CD4-positive, alpha-beta T cell treated with Interleukin-21 for 1 hour (primary cell): ENCODE measurements around the gene CAPN11.
A peak's percentile ranks its signal among the peaks of the same experiment; 100 is the strongest.

Experiments
- DNase-seq: peaks from one replicate; pipeline ENCODE4 v3.0.0-alpha.2; 2020

CAPN11 gene

DNA sequence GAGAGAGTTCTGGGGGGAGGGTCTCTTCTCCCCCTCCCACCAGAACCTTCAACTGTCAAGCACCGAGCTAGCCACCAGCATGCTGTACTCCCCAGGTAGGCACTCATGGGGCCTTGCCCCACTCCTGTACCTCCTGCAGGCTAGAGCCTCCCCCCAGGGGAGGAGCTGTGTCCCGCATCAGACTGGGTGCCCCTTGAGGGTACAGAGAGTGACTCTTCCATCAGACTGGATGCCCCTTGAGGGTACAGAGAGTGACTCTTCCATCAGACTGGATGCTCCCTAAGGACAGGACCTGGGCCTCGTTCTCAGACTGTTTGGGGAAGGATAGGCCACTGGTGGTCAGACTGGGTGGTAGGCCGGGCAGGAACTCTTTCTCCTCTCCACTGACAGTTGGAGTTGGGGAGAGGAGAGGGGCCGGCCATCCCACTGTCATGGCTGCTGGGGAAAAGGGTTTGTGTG lies at the start of gene CAPN11:
Gene CAPN11 (plus strand): TSS at position 51 of the 459 bp plus-strand sequence. CDS start 29 bp downstream, at position 80.
- DNase-seq: no peak

DNA sequence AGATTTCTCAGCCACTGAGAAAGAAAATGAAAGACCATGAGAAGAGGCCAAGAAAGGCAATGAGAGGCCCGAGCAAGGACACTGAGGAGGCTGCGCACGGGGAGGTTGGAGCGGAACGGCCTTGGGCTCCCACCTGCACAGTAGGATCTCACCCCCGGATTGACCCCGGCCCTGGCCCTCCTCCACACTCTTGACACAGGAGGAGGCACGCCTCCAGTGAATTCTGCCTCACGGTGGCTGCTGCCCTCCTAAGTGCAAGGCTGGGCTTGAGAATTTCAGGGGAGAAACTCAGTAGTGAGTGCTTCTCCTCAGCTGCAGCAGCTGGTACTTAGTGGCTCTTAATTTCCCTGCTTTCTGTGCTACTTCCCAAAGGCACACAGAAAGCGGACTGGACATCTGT lies 49.4 kb upstream of the CAPN11 start:
- no peak for DNase-seq

DNA sequence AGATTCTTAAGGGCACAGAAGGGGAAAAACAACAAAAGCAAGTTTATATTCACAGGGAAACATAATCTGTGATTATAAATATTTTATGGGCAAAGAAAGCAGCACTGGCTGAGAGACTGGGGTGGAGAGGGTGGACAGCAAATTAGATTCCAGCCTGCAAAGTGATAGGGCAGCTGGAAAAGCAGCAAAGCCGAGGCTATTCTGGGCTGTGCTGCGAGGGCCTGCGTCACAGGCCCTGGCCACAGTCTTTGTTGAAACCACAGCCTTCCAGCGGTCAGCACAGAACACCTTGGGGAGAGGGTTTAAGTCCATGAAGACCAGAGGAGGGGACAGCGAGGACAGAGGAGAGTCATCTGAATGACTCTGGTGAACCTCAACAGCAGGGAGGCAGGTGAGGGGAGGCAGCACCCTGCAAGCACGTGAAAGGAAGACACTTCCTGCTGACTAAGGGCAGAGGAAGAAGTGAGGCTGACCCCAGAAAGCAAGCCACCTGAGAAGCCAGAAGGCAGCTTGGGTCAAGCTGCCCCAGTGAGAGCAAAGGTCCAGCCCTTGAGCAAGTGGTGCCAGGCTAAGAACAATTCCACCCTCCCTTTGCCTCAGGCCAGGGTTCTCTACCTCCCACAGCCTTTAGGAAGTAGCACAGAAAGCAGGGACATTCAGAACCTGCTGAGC lies 48.5 kb upstream of the CAPN11 start:
- no peak for DNase-seq

DNA sequence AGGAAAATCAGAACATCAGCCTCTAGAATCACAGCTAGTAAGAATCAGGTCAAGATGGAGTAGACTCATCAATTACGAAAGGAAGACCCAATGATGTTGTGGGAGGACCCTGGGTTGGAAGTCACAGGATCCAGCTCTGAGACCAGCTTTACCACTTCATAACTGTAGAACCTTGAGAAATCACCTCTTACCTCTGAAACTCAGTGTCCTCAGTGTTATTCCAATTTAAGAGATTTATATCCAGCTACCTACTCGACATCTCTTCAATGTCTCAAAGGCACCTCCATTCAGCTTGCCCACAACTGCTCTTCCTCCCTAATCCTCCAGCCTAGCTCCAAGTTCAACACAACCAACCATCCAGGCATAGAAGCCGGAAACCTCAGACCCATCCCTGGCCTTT lies 47.7 kb upstream of the CAPN11 start:
- DNase-seq: no peak

DNA sequence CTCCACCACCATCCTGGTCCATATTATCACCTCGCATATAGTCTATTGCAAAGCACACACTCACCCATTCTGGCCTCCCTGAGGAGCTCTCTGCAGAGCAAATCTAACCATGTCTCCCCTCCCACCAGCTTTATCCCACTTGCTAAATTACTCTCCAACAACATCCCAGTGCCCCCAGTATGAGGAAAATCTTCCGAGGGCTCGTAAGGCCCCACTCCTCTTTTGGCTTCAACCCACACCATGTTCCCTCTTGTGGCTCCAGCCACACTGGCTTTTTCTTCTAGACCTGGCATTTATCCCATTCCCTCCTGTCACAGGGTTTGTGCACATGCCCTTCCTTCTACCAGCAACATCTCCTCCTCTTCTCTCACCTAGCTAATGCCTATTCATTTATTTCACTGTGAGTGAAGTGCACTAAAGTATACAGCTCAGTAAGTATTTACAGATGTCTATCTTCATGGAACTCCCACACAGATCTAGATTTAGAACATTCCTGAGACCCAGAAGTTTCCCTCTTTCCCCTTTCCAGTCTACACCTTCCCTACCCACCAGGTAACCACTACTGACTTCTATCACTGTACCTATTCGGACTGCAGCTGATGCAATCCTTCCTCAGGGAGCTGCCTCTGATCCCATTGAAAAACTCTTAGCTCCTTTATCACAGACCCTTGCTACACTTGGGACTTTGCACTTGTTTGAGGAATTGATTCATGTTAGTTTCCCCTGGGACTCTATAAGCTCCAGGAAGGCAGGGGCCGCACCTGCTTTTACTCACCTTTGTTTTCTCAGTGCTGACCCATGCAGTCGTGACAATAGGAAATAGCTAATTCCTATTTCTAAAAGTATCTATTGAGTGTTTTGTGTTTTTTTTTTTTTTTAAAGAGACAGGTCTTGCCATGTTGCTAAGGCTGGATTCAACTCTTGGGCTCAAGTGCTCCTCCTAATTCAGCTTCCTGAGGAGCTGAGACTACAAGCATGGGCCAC lies 46.9 kb upstream of the CAPN11 start:
- no peak for DNase-seq

DNA sequence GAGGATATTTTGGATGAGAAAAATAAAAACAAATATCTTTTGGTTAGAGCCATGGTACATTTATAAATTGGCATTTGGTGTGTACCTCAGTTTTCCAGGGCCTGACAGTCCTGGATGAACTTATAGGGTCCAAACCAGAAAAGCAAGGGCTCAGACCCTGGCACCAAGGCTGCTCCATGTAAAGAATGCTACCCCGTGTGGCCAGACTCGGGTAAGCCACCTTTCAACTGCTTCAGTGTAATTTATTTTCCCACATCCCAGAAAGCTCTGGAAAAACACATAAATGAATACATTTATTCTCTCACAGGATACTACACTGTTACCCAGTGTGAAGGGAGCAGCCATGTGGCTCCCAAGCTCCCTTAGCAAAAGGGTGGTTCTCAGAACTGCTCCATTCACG lies 45.2 kb upstream of the CAPN11 start:
- DNase-seq: no peak

DNA sequence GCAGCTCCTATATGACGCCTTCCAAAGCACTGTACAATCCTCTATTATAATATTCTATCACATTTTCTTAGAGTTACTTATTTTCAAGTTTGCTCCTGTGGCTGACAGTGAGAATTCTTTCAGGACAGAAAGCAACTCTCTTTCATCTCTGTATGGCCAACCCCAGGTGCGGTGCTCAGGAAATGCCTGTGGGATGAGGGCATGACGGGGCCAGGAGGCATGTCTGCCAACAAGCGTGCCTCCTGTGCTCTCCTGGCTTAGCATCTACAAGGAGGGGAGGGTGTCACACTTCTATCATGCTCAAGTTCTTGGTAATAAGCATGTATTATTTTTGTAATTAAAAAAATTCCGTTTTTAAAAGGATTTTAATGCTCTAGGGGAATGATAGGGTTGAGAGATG lies 42.8 kb upstream of the CAPN11 start:
- no peak for DNase-seq

DNA sequence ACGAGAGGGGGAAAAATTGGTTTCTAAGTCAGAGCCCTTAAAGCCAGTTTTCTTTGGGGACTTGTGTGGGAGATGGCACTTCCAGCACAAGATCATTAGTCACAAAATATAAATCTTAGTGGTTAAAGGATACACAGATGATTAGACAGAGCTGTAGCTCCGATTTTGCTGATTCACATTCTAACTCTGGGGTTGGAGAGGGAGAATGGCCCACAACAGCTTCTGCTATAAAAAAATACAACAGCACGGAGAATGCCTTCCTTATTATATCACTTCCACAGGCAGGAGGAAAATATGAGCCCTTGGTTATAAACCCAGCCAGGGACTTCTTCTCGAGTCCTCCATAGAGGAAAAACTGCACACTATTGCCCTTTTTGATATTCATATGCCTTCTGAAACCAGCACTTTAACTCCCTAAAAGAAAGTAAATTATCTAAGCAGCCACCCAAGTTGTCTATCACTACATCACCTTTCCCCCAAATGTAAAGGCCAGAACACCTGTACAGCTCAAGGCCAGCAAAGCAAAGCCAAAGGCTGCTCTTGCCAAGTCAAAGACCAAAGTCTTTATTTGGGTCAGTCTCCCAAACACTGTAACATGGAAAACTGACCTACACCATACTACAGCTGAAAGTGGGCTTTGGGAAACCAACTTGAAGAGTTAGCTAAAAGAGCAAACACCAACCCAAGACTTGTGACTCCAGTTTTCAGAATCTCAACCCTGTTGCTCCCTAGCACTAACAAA lies 41.8 kb upstream of the CAPN11 start:
- no peak for DNase-seq

DNA sequence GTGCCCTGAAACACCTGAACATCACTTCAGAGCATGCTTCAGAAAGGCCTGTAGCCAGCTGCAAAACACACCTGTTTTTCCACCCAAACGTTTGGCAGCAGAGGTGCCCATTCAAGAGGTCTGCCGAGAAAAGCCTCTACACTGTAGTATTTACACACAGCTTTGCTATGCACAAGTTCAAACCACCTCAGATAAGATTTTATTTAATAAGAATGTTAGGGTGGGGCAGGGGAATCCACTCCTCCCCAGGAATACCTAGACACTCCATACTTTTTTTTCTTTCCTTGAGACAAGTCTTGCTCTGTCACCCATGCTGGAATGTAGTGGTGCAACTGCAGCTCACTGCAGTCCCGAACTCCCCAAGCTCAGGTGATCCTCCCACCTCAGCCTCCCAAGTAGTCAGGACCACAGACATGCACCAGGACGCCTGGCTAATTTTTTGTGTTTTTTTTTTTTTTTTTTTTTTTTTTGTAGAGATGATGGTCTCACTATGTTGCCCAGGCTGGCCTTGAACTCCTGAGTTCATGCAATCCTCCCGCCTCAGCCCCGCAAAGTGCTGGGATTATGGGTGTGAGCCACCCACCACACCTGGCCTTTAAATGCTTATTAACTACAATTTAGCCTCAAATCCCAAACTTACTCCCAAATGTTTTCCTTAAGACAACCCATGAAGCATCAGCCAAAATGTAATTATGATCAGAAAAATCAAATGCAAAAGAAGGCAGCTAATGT lies 41.1 kb upstream of the CAPN11 start:
- DNase-seq: no peak

DNA sequence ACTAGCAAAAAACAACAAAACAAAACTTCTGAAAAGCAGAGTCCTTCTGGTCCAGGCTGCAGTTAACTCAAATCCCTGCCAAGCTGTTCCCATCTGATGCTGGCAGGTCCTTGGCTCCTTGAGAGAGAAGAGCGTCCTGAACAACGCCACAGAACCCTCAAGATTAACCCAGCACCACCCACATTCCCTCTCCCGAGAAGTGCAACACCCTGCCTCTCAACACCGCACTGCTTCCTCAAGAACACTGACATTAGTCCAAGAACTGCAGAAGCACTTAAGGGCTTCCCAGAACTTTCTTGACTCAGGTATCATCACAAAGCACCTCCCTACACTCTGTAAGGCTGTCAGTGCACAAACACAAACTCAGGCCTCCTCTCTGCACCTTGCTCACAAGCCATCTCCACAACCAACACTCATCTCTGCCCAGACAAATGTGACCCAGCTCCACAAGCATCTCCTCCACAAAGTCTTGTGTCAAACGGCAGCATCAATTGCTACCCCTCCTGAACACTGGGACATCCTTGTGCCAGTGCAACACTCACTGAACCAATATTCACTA lies 38.8 kb upstream of the CAPN11 start:
- DNase-seq: no peak

DNA sequence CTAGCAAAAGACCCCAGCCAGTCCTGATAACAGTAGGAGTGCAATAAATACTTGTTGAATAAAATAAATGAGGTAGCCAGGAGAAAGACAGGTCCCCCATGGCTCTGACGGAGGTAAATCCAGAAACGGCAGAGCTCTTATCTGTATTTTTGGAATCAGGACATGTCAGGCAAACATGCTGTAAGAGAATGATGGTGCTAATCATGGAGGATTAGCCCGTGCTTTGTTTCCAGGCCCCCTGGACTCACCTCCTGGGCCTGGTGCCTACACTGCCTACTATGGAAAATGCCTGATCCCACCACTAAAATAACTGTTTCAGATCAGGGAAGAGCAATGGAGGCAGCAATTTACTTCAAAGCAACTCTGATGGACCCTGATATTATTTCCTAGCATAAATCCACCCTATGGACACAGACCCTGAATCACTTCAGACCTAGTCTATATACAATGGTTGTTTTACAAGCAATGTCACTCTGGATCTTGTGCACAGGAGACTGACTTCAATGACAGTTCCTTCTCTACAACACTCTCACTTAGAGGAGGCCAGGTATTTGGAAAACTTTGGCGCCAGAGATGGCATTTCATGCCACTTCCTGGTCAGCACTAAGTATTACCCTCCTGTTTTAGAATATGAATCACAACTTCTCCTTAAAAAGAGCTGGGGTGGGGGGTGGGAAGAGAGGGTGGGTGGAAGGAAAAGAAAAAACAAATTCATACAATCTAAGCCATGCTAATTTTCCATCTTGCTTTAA lies 37.8 kb upstream of the CAPN11 start:
- DNase-seq: no peak

DNA sequence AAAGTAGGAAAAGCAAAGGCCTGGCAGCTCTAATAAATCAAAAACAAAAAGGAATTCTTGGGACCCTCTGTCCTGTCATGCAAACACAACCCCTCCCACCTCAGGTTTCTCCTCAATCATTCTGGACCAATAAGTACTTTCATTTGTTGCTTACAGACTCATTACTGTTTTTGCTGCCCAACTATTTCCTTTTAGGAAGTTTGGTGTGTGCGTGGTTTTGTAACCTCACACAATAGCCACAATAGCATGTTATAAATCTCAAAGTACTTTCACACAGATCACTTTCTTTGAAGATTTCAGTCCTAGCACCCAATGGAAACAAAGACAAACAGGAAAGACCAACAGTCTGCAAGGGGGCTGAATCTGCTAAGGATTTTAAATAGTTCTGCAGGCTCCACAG lies 35.8 kb upstream of the CAPN11 start:
- peak; percentile 45 for DNase-seq

DNA sequence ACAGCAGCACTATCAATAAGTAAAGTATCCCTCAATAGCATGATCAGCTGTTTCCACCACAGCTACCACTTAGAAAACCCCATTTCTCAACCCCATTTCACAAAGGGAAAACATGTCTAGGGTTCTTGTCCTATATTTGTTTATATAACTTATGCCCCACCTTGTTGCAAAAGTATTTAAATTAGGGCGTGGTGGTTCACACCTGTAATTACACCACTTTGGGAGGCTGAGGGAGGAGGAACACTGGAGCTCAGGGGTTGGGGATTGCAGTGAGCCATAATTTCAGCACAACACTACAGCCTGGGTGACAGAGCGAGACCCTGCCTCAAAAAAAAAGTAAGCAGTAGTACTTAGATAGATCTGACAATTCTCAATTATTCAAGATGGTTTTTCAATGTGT lies 35.1 kb upstream of the CAPN11 start:
- DNase-seq: peak; percentile 21

DNA sequence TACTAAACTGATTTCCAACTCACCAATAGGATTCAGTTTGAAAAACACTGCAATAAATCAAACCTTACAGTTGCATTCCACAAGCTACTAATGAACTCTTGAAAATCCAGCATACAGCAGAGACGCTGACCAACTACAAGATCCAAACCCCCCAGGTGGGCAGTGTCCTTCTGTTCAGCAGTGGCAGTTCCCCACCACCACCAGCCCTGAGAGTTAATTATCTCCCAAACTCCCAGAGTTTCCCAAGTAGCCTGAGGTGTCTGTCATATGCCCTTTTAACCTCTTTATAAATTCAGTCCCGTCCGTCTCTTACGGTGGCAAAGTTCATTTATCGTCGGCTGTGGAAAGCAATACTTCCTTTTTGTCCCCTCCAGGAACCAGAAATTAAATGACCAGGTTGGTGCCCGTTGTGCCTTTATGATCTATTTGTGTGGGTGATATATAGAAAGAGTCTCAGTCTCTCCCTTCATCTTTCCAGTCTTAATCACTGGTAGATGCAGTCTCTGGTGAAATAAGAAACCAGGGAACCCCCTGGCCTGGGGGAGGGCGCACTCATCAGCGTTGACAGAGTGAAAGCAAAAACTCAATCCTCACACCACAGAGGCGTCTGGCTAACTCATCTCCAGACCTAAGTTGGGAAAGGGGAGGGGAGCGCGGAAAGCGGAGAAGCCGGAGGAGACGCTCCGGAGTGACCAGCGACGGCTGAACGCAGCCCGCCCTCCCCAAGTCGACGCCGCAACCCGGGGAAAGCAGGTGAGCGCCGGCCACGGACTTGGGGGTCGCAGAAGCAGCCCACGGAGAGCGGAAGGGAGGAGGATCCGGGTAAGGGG lies 32.1 kb upstream of the CAPN11 start:
- peak; percentile 78 for DNase-seq

DNA sequence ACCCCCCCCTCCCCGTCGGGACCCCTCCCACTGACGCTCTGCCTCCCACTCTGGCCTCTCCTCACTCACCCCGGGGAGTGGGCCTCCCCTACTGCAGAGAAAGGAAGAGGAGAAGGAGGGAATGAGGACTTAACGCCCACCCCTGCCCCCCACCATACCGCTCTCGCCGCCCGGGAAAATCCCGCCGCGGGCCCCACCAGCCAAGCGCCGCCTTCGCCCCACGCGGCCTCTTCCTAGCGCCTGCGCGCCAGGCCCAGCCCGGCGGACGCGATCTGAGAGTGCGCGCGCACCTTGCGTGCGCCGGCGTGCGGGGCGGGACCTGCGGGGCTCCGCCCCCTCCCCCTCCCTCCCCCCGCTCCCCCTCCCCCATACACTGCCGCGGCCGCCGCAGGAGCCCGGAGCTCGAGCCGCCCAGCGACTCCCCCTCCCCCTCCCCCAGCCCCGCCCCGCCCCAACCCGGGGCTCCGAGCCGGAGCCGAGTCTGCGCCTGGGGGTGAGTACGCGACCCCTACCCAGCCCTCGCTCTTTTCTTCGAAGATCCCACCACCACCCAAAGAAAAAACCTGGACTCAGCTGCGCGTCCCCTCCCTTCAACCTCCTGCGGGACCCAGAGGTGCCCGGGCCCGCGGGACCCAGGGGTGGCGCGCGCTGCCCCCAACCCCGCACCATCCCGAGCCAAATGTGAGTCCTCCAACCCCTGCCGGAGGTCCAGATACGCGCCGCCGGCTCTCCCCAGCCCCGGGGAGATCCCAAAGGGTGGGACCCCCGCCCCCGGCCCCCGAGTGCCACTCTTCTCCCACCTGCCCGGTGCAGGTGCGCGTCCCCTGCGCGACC lies 31.2 kb upstream of the CAPN11 start, which contains the start of the genes MRPL14 and TMEM63B:
Gene MRPL14 (minus strand): TSS at position 267 of the 834 bp plus-strand sequence. CDS start 10,841 bp downstream, outside the sequence.
Gene TMEM63B (plus strand): TSS at position 369 of the 834 bp plus-strand sequence. CDS start 7,031 bp downstream, outside the sequence.
- DNase-seq: peak; percentile 92

DNA sequence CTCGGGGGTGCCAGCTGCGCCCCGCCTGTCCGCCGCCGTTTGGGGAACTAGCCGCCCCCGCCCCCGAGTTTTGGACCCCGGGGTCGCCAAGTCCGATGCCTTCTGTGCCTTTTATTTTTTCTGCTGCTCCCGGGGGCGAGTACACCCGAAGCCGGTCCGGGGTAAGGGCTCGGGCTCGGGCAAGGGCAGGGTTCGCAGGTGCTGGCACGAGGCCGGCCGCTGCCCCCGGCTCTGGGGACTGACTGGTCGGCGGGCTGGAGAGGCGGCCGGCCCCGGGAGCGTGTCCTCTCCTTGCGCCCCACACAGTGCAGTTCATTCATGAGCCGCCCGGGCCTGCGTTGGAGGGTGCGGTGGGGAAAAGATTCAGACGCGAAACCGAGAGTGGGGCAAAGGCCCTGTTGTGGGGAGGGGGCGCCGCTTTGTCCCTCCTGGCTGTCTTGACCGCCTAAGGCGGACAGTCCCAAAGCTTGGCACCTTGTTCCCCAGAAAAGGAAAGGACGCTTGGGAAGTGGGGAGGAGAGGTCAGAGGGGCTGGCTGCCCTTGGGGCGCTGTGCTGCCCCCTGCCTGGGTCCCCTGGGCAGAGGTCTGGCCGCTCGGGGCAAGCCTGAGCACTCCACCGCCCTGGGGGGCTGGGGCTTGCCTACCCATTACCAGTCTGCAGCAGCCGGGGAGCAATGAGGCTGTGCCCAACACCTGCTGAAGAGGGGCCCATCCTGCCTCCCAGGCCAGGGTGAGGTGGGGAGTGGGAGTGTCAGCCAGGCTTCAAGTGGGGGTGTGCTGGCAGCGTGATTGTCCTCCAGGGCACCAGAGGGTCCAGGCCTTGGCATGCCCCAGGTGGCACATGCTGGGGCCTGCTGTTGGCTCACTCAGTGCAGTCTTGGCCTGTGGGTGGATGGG lies 30.4 kb upstream of the CAPN11 start:
- DNase-seq: peak; percentile 18

DNA sequence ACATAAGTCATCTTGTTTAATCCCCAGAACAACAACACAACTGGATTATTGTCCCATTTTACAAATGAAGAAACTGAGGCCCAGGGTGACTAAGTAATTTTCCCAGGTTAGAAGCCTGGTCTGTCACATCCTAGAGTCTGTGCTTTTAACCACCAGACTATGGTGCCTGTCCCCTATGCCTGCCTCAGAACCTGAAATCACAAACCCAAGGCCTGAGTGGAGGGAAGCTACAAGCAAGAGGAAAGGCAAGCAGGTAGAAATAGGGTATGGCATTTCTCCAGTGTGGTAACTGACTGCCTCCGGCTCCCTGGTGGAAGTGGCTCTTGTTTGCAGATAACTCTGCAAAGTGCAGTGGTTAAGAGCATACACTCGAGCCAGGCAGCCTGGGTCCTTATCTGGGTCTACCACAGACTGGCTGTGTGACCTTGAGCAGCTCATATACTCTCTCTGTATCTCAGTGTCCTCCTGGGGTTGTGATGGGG lies 28.7 kb upstream of the CAPN11 start:
- no peak for DNase-seq

DNA sequence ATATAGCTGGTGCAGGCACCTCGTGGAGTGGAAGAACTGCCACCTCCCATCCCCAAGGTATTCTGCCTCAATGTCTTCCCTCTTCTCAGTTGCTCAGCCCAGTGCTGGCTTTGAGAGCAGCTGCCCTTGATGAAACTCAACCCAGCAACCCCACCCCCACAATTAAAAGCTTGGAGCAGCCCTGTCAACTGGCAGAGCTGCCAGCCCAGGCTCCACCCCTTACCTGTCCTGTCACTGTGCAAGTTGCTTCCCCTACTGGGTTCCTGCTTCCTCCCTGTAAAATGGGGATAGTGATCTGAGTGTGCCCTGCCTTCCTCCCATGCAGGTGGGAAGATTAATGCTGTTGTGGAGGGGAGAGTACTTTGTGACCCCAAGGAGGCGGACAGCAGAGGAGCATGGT lies 26.7 kb upstream of the CAPN11 start:
- DNase-seq: no peak
